NB4 (cell line): ENCODE data around the gene PCARE.

Source experiments
- POLR2A ChIP-seq: IDR thresholded peaks from 2 replicates; pipeline ENCODE4 v1.6.1; 2011; ENCODE audit warnings: mild to moderate bottlenecking; ENCODE audit not compliant: insufficient read length; ENCODE audit errors: extremely low read depth
- TF ChIP-seq, protein P1 (sequence below): IDR thresholded peaks from one replicate; pipeline ENCODE4 v1.5.1; 2012; ENCODE audit warnings: low read depth, low read length

DNA sequence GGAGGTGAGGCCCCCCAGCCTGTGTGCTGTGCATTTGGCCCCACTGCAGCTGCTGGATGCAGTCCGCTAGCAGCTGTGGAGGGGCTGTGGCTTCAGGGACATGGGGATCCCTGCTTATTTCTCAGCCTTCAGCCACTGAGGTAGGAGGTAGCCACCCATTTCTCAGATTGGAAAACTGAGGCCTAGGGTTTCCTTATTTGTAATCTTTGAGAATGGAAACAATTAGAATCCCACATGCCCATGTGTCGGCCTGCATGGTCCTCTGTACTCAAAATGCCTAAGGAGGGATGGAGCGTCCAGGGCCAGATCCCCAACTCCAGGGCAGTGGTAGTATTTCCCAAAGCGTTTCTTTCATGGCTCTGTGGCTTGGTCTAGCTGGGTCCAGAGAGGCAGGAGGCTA, 51.1 kb downstream of the PCARE start:
- TF ChIP-seq, protein P1, sequence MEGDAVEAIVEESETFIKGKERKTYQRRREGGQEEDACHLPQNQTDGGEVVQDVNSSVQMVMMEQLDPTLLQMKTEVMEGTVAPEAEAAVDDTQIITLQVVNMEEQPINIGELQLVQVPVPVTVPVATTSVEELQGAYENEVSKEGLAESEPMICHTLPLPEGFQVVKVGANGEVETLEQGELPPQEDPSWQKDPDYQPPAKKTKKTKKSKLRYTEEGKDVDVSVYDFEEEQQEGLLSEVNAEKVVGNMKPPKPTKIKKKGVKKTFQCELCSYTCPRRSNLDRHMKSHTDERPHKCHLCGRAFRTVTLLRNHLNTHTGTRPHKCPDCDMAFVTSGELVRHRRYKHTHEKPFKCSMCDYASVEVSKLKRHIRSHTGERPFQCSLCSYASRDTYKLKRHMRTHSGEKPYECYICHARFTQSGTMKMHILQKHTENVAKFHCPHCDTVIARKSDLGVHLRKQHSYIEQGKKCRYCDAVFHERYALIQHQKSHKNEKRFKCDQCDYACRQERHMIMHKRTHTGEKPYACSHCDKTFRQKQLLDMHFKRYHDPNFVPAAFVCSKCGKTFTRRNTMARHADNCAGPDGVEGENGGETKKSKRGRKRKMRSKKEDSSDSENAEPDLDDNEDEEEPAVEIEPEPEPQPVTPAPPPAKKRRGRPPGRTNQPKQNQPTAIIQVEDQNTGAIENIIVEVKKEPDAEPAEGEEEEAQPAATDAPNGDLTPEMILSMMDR, result no peak
- no peak for TF ChIP-seq POLR2A
